Measurements from ENCODE around the gene ITIH5. TPM values are rescaled to one million over a fixed set of nuclear protein-coding genes. Genes with fewer than 3 reads are reported as not detected.

Gene ITIH5
- total and polyA plus RNA-seq, 2 donors from 2014 or later, result 13.1 to 23.3 TPM

- Histone ChIP-seq H3K4me3 (ENCODE audit: low read length in 3 of 3) (no peak overlapping the region), H3K27me3 (ENCODE audit: control insufficient read depth, insufficient read depth, low read length) (no peaks in the 10 kb centered on the region), H3K27ac (ENCODE audit: low read depth in 2 of 2, low read length in 2 of 2) (no peak overlapping the region), H3K4me1 (ENCODE audit: control insufficient read depth in 2 of 3, insufficient read depth in 2 of 3, low read depth in 1 of 3, low read length in 3 of 3) (no peaks in the 10 kb centered on the region), H3K9ac (ENCODE audit: low read length in 3 of 3) (no peak overlapping the region), H3K36me3 (ENCODE audit: control insufficient read depth in 2 of 3, insufficient read depth in 3 of 3, low read length in 3 of 3) (no peaks in the 10 kb centered on the region), H3K9me3 (ENCODE audit: control insufficient read depth in 2 of 3, insufficient read depth in 1 of 3, low read length in 3 of 3) (no peaks in the 10 kb centered on the region)
- no peak for FAIRE-seq
- TF ChIP-seq CTCF (IDR thresholded peaks at IDR 0.05; ENCODE audit: borderline replicate concordance, extremely low read depth, insufficient read depth), result no peak
- intact Hi-C loops (cut with DNase I), result no loop called here
- DNase-seq, result no peak
Observed at GRCh38 chr10:7704071-7705016, 37.6 kb upstream of the ITIH5 start.

GRCh38 chr10:7703140-7703539 is 36.4 kb upstream of the ITIH5 start, which contains the start of gene ITIH2:
Gene ITIH2, plus strand, starts transcription at chr10:7703316. Its CDS starts 119 bp downstream, at chr10:7703435.
- DNase-seq (no peak), FAIRE-seq (no peak)
- Histone ChIP-seq H3K4me1 (ENCODE audit: control insufficient read depth in 2 of 3, insufficient read depth in 2 of 3, low read depth in 1 of 3, low read length in 3 of 3) (no peaks in the 10 kb centered on the region), H3K9me3 (ENCODE audit: control insufficient read depth in 2 of 3, insufficient read depth in 1 of 3, low read length in 3 of 3) (no peaks in the 10 kb centered on the region), H3K36me3 (ENCODE audit: control insufficient read depth in 2 of 3, insufficient read depth in 3 of 3, low read length in 3 of 3) (no peaks in the 10 kb centered on the region), H3K27ac (ENCODE audit: low read depth in 2 of 2, low read length in 2 of 2) (no peak within 1 kb of the TSS), H3K4me3 (ENCODE audit: low read length in 3 of 3) (no peak within 1 kb of the TSS), H3K9ac (ENCODE audit: low read length in 3 of 3) (no peak within 1 kb of the TSS), H3K27me3 (ENCODE audit: control insufficient read depth, insufficient read depth, low read length) (no peaks in the 10 kb centered on the region)
- intact Hi-C loops (cut with DNase I), result no loop called here
- TF ChIP-seq CTCF (IDR thresholded peaks at IDR 0.05; ENCODE audit: borderline replicate concordance, extremely low read depth, insufficient read depth), result no peak

DNA sequence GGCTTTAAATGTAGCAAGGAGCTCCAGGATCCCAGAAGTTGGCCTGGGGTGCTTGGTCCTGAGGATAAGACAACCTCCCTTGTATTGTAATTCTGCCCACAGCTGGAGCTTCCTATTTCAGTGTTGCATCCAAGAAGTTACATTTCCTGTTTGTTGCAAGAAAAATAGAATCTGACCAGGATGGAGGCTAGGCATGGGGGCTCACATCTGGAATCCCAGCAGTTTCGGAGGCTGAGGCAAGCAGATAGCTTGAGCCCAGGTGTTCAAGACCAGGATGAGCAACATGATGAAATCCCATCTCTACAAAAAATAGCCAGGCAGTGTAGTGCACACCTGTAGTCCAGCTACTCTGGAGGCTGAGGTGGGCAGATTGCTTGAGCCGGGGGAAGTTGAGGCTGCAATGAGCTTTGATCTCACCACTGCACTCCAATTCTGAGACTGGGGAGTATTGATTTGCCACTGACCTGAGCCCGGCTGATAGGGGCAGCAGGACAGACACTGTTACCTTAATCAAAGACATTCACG is 35.6 kb upstream of the ITIH5 start:
- no peak overlapping the region for H3K9ac ChIP-seq (ENCODE audit: low read length in 3 of 3)
- H3K4me3 ChIP-seq (ENCODE audit: low read length in 3 of 3), result no peak overlapping the region
- no peaks in the 10 kb centered on the region for H3K27me3 ChIP-seq (ENCODE audit: control insufficient read depth, insufficient read depth, low read length)
- intact Hi-C loops (cut with DNase I), result no loop called here
- DNase-seq, result no peak
- no peaks in the 10 kb centered on the region for H3K9me3 ChIP-seq (ENCODE audit: control insufficient read depth in 2 of 3, insufficient read depth in 1 of 3, low read length in 3 of 3)
- H3K4me1 ChIP-seq (ENCODE audit: control insufficient read depth in 2 of 3, insufficient read depth in 2 of 3, low read depth in 1 of 3, low read length in 3 of 3), result peaks cover 0 to 3% (median 2%) of the 10 kb centered on the region in 3 donors
- TF ChIP-seq CTCF (IDR thresholded peaks at IDR 0.05; ENCODE audit: borderline replicate concordance, extremely low read depth, insufficient read depth), result no peak
- no peaks in the 10 kb centered on the region for H3K36me3 ChIP-seq (ENCODE audit: control insufficient read depth in 2 of 3, insufficient read depth in 3 of 3, low read length in 3 of 3)
- FAIRE-seq, result no peak
- no peak overlapping the region for H3K27ac ChIP-seq (ENCODE audit: low read depth in 2 of 2, low read length in 2 of 2)
